SK-N-SH (cell line): ENCODE data around the gene NAP1L1. TPM values are rescaled to one million over a fixed set of nuclear protein-coding genes. Genes with fewer than 3 reads are reported as not detected.
"Not testable (repeated sequence)": the region's sequence is repeated elsewhere in the genome, so short reads cannot be mapped to it uniquely, and the experiment has no call there.

Experiments used
- CTCF ChIA-PET: fragments of 300-600, 350-600 bp; formaldehyde crosslinking; extraction: SDS; loops from one replicate; lab custom pipeline; 2021; lab: Yijun Ruan, JAX
- POLR2A ChIA-PET: fragments of 350-600 bp; sonication (Branson Sonifier 250); formaldehyde crosslinking; extraction: SDS; loops from one replicate; lab custom pipeline; 2020; ENCODE audit warnings: antibody characterized with exemption, inconsistent platforms; lab: Yijun Ruan, JAX
- DNase-seq: peaks from one replicate; pipeline ENCODE4 v3.0.0; 2012
- H2AFZ ChIP-seq: fragments of 200-600 bp; sonication (generic); 2 replicates; pipeline ENCODE4 v1.8.1; 2016; ENCODE audit warnings: antibody characterized with exemption, mild to moderate bottlenecking, low read depth
- H3F3A ChIP-seq: fragments of 200-600 bp; sonication (generic); replicated peaks from 2 replicates; pipeline ENCODE3; 2016; ENCODE audit warnings: antibody characterized with exemption, mild to moderate bottlenecking; ENCODE audit not compliant: insufficient read depth
- H3K27ac ChIP-seq, 2 experiments: fragments of 200-500 bp in 1 of 2; fragments of 200-600 bp in 1 of 2; sonication (Bioruptor generic) in 1 of 2; sonication (generic), shearing (Covaris generic) in 1 of 2; 2 replicates each; pipeline versions ENCODE4 v1.5.1 to v1.6.1; 2014 to 2016; ENCODE audit warnings: low read depth in 2 of 2, inconsistent platforms in 1 of 2, low read length in 1 of 2, mild to moderate bottlenecking in 1 of 2, mixed read lengths in 1 of 2
- H3K27me3 ChIP-seq: fragments of 200-600 bp; sonication (generic), shearing (Covaris generic); 2 replicates; pipeline ENCODE4 v1.6.1; 2016; ENCODE audit warnings: mixed run types; ENCODE audit not compliant: insufficient read depth
- H3K36me3 ChIP-seq, 2 experiments: fragments of 200-500 bp in 1 of 2; fragments of 200-600 bp in 1 of 2; sonication (Bioruptor generic) in 1 of 2; sonication (generic) in 1 of 2; replicated peaks in 1 of 2; 2 replicates each; pipeline versions ENCODE3 to v1.5.1; 2014 to 2016; ENCODE audit warnings: low read length in 1 of 2, mild to moderate bottlenecking in 1 of 2; ENCODE audit not compliant: insufficient read depth in 2 of 2, control insufficient read depth in 1 of 2
- H3K4me1 ChIP-seq, 2 experiments: fragments of 200-500 bp in 1 of 2; fragments of 200-600 bp in 1 of 2; sonication (Bioruptor generic) in 1 of 2; sonication (generic), shearing (Covaris generic) in 1 of 2; 2 replicates each; pipeline versions ENCODE4 v1.5.1 to v1.6.1; 2014 to 2016; ENCODE audit warnings: low read depth in 1 of 2, low read length in 1 of 2, mixed run types in 1 of 2; ENCODE audit not compliant: insufficient read depth in 2 of 2, control insufficient read depth in 1 of 2
- H3K4me2 ChIP-seq: fragments of 200-600 bp; sonication (generic), shearing (Covaris generic); 2 replicates; pipeline ENCODE4 v1.6.1; 2017; ENCODE audit warnings: mixed run types
- H3K4me3 ChIP-seq, 2 experiments: fragments of 200-500 bp in 1 of 2; fragments of 200-600 bp in 1 of 2; sonication (Bioruptor generic) in 1 of 2; sonication (generic), shearing (Covaris generic) in 1 of 2; 2 replicates each; pipeline versions ENCODE4 v1.5.1 to v1.8.1; 2014 to 2016; ENCODE audit warnings: low read depth in 2 of 2, inconsistent platforms in 1 of 2, low read length in 1 of 2, mild to moderate bottlenecking in 1 of 2, mixed read lengths in 1 of 2, moderate library complexity in 1 of 2
- H3K79me2 ChIP-seq: fragments of 200-600 bp; sonication (generic); 2 replicates; pipeline ENCODE4 v1.8.1; 2017; ENCODE audit warnings: mild to moderate bottlenecking; ENCODE audit not compliant: insufficient read depth
- H3K9ac ChIP-seq: fragments of 200-600 bp; sonication (generic); 2 replicates; pipeline ENCODE4 v1.6.1; 2017; ENCODE audit warnings: mixed run types
- H3K9me2 ChIP-seq: fragments of 200-600 bp; sonication (generic); 2 replicates; pipeline ENCODE4 v1.6.1; 2017; ENCODE audit warnings: mixed run types
- H3K9me3 ChIP-seq: fragments of 200-600 bp; sonication (generic); 2 replicates; pipeline ENCODE4 v1.6.1; 2017; ENCODE audit warnings: mixed run types, mild to moderate bottlenecking, moderate library complexity
- H4K20me1 ChIP-seq: fragments of 200-600 bp; sonication (generic); 2 replicates; pipeline ENCODE4 v1.6.1; 2017; ENCODE audit warnings: mild to moderate bottlenecking, mixed run types; ENCODE audit not compliant: insufficient read depth
- ELF1 ChIP-seq: IDR thresholded peaks from 2 replicates; pipeline ENCODE4 v1.4.0; 2012
- EP300 ChIP-seq, 2 experiments: IDR thresholded peaks; 2 replicates each; pipeline versions ENCODE4 v1.4.0 to v1.6.1; 2012; ENCODE audit warnings: borderline replicate concordance in 1 of 2, low read depth in 1 of 2, low read length in 1 of 2
- FOSL2 ChIP-seq: IDR thresholded peaks from 2 replicates; pipeline ENCODE4 v1.4.0; 2012; ENCODE audit warnings: low read depth, mild to moderate bottlenecking, moderate library complexity, borderline replicate concordance
- FOXM1 ChIP-seq: IDR thresholded peaks from 2 replicates; pipeline ENCODE4 v1.4.0; 2012; ENCODE audit warnings: low read depth, mild to moderate bottlenecking
- GATA2 ChIP-seq: sonication (generic); formaldehyde crosslinking; IDR thresholded peaks from 2 replicates; pipeline ENCODE4 v1.5.0; 2020; ENCODE audit warnings: mild to moderate bottlenecking, missing genetic modification reagents
- MEF2A ChIP-seq: IDR thresholded peaks from 2 replicates; pipeline ENCODE4 v1.4.0; 2012; ENCODE audit warnings: low read depth, borderline replicate concordance
- RAD21 ChIP-seq: IDR thresholded peaks from 2 replicates; pipeline ENCODE4 v1.6.1; 2012; ENCODE audit warnings: mild to moderate bottlenecking, low read length
- SMC3 ChIP-seq: IDR thresholded peaks from 2 replicates; pipeline ENCODE4 v1.6.1; 2012; ENCODE audit warnings: low read depth, low read length, improper control_type of control experiment
- TCF12 ChIP-seq: IDR thresholded peaks from 2 replicates; pipeline ENCODE4 v1.4.0; 2012
- TEAD4 ChIP-seq: IDR thresholded peaks from 2 replicates; pipeline ENCODE4 v1.4.0; 2012; ENCODE audit warnings: mild to moderate bottlenecking, borderline replicate concordance; ENCODE audit not compliant: insufficient read depth
- USF1 ChIP-seq: IDR thresholded peaks from 2 replicates; pipeline ENCODE4 v1.4.0; 2012; ENCODE audit warnings: low read depth, borderline replicate concordance
- WGBS: methylation state at CpG from one replicate; pipeline ENCODE4 v1.1.6; 2017; ENCODE audit warnings: low lambda C conversion rate; 5-methylcytosine and 5-hydroxymethylcytosine counted together
- polyA plus RNA-seq, 3 experiments: library from polyadenylated mRNA; depleted of rRNA; stranded (reverse); fragments of >200 nt; gene quantifications; 2 replicates each; pipeline ENCODE4 v1.2.3, GENCODE V29; 2012

NAP1L1 gene
- polyA plus RNA-seq, 1 of the 3 experiments (the other 2 are of a cell fraction) = 197 TPM

- 77% methylated on average over 5 of the region's 5 CpGs for WGBS
- H3F3A ChIP-seq = peaks cover 4% of the 10 kb centered on the region
- TF ChIP-seq SMC3 = no peak
- no peak for TF ChIP-seq USF1
- no peak for TF ChIP-seq RAD21
- no peak for TF ChIP-seq FOXM1
- no peak for TF ChIP-seq MEF2A
- TF ChIP-seq, all 33 proteins: peak for 0
- Histone ChIP-seq H3K36me3 (no peaks in the 10 kb centered on the region), H3K27ac (no peak overlapping the region), H4K20me1 (no peaks in the 10 kb centered on the region), H2AFZ (no peak overlapping the region), H3K9ac (no peak overlapping the region), H3K79me2 (no peaks in the 10 kb centered on the region), H3K9me2 (no peaks in the 10 kb centered on the region), H3K4me3 (no peak overlapping the region), H3K27me3 (no peaks in the 10 kb centered on the region), H3K4me2 (no peak overlapping the region), H3K4me1 (peaks cover 0 to 2% of the 10 kb centered on the region in 2 experiments; a peak in 2 of 4 replicates), H3K9me3 (no peaks in the 10 kb centered on the region)
- ChIA-PET CTCF (no interaction called here), POLR2A (no interaction called here)
- DNase-seq = no peak
Measured at GRCh38 chr12:75991753-75992152, 92.7 kb downstream of the NAP1L1 start.

- no peaks in the 10 kb centered on the region for H3K27me3 ChIP-seq
- no peak overlapping the region for H3K9ac ChIP-seq
- no peak for DNase-seq
- H4K20me1 ChIP-seq = no peaks in the 10 kb centered on the region
- H3F3A ChIP-seq = peaks cover 4% of the 10 kb centered on the region
- H2AFZ ChIP-seq = no peak overlapping the region
- ChIA-PET CTCF (no interaction called here), POLR2A (no interaction called here)
- 76% methylated on average over 4 of the region's 4 CpGs for WGBS
- no peaks in the 10 kb centered on the region; a peak in 1 of 4 replicates for H3K4me1 ChIP-seq
- H3K4me2 ChIP-seq = no peak overlapping the region
- H3K9me3 ChIP-seq = no peaks in the 10 kb centered on the region
- no peak overlapping the region for H3K27ac ChIP-seq
- H3K9me2 ChIP-seq = no peaks in the 10 kb centered on the region
- H3K79me2 ChIP-seq = no peaks in the 10 kb centered on the region
- TF ChIP-seq GATA2 (no peak), TEAD4 (no peak), FOSL2 (no peak), ELF1 (no peak), TCF12 (no peak), EP300 (IDR thresholded peaks at IDR 0.05; ENCODE audit: borderline replicate concordance in 1 of 2, low read depth in 1 of 2, low read length in 1 of 2) (no peak)
- no peaks in the 10 kb centered on the region for H3K36me3 ChIP-seq
- no peak overlapping the region for H3K4me3 ChIP-seq
Measured at GRCh38 chr12:75990189-75990912, 94.1 kb downstream of the NAP1L1 start.

- H3K4me3 ChIP-seq, H3K9me2 ChIP-seq, H2AFZ ChIP-seq, H3K36me3 ChIP-seq, POLR2A ChIA-PET, CTCF ChIA-PET, H3K27ac ChIP-seq, H3K4me2 ChIP-seq, DNase-seq, H4K20me1 ChIP-seq, H3F3A ChIP-seq, H3K9ac ChIP-seq, H3K4me1 ChIP-seq, H3K79me2 ChIP-seq, H3K27me3 ChIP-seq, H3K9me3 ChIP-seq: not testable (repeated sequence)
- 100% methylated on average over 1 of the region's 1 CpG for WGBS
Measured at GRCh38 chr12:75987709-75988108, 96.8 kb downstream of the NAP1L1 start.

Other genes with a start within 250 kb of the NAP1L1 start
- gene PHLDA1, start 52.9 kb downstream of the NAP1L1 start, polyA plus RNA-seq (2012; rRNA removed) = 21.6 and 26.2 TPM in 2 replicates